GM19468 (cell line): Measurements from ENCODE around the gene ELK3.

Experiments
- ATAC-seq: cut with Tn5 transposase; IDR thresholded peaks from one replicate; pipeline ENCODE4 v1.9.1; 2021; ENCODE audit warnings: mild to moderate bottlenecking, moderate library complexity, moderate number of reproducible peaks; ENCODE audit not compliant: unreplicated experiment; ENCODE audit errors: extremely low read depth

ELK3 gene

GRCh38 chr12:96186607-96187301 is 7.4 kb upstream of the ELK3 start:
- no peak for ATAC-seq

- ATAC-seq: no peak
These were observed 6.2 kb upstream of the ELK3 start for GRCh38 chr12:96187956-96188355.

GRCh38 chr12:96189781-96190180 is 4.4 kb upstream of the ELK3 start:
- ATAC-seq: no peak

- no peak for ATAC-seq
These were observed 3.6 kb upstream of the ELK3 start for GRCh38 chr12:96190413-96191108.

- no peak for ATAC-seq
These were observed 1.1 kb upstream of the ELK3 start for GRCh38 chr12:96192926-96193573.

- no peak for ATAC-seq
These were observed 358 bp downstream of the ELK3 start for GRCh38 chr12:96194576-96194889.

- ATAC-seq: peak; percentile 56
These were observed 1.0 kb downstream of the ELK3 start for GRCh38 chr12:96194971-96195844.

- ATAC-seq: no peak
These were observed 1.8 kb downstream of the ELK3 start for GRCh38 chr12:96195845-96196451.

GRCh38 chr12:96196781-96197180 is 2.6 kb downstream of the ELK3 start:
- ATAC-seq: no peak

GRCh38 chr12:96197503-96198272 is 3.5 kb downstream of the ELK3 start:
- no peak for ATAC-seq

GRCh38 chr12:96198965-96199364 is 4.8 kb downstream of the ELK3 start:
- ATAC-seq: no peak

GRCh38 chr12:96199464-96199863 is 5.3 kb downstream of the ELK3 start:
- ATAC-seq: no peak

GRCh38 chr12:96201272-96202227 is 7.4 kb downstream of the ELK3 start:
- ATAC-seq: no peak

GRCh38 chr12:96204381-96204780 is 10.2 kb downstream of the ELK3 start:
- ATAC-seq: no peak

- ATAC-seq: no peak
These were observed 11.7 kb downstream of the ELK3 start for GRCh38 chr12:96205908-96206307.

GRCh38 chr12:96206936-96207662 is 12.9 kb downstream of the ELK3 start:
- ATAC-seq: no peak

GRCh38 chr12:96208346-96208745 is 14.2 kb downstream of the ELK3 start:
- ATAC-seq: no peak
